GM21717 (cell line): ENCODE results near the gene HOXD8.

ENCODE experiments used
- ATAC-seq: cut with Tn5 transposase; IDR thresholded peaks from one replicate; pipeline ENCODE4 v1.9.1; 2021; ENCODE audit warnings: mild to moderate bottlenecking, moderate library complexity; ENCODE audit not compliant: unreplicated experiment

Gene HOXD8

GRCh38 chr2:176157499-176158185, 28.1 kb downstream of the HOXD8 start:
- no peak for ATAC-seq

GRCh38 chr2:176158186-176158591, 28.7 kb downstream of the HOXD8 start:
- ATAC-seq, result no peak

- ATAC-seq, result no peak
Observed at GRCh38 chr2:176158855-176159662, 29.6 kb downstream of the HOXD8 start.

- ATAC-seq, result no peak
Observed at GRCh38 chr2:176159663-176160250, 30.3 kb downstream of the HOXD8 start.

- ATAC-seq, result no peak
Observed at GRCh38 chr2:176160251-176160985, 30.9 kb downstream of the HOXD8 start.

GRCh38 chr2:176160986-176161824, 31.7 kb downstream of the HOXD8 start:
- no peak for ATAC-seq

- no peak for ATAC-seq
Observed at GRCh38 chr2:176161825-176162626, 32.5 kb downstream of the HOXD8 start.

GRCh38 chr2:176162911-176163671, 33.6 kb downstream of the HOXD8 start:
- no peak for ATAC-seq

GRCh38 chr2:176163672-176164056, 34.2 kb downstream of the HOXD8 start:
- ATAC-seq, result no peak

GRCh38 chr2:176164201-176164600, 34.7 kb downstream of the HOXD8 start:
- ATAC-seq, result no peak

- no peak for ATAC-seq
Observed at GRCh38 chr2:176164611-176165369, 35.3 kb downstream of the HOXD8 start.

- no peak for ATAC-seq
Observed at GRCh38 chr2:176165370-176166050, 36.0 kb downstream of the HOXD8 start.

- no peak for ATAC-seq
Observed at GRCh38 chr2:176166272-176166671, 36.8 kb downstream of the HOXD8 start.

- ATAC-seq, result no peak
Observed at GRCh38 chr2:176167398-176167797, 37.9 kb downstream of the HOXD8 start.

GRCh38 chr2:176169181-176169580, 39.7 kb downstream of the HOXD8 start:
- no peak for ATAC-seq

GRCh38 chr2:176169711-176170110, 40.2 kb downstream of the HOXD8 start:
- no peak for ATAC-seq

- no peak for ATAC-seq
Observed at GRCh38 chr2:176170602-176171305, 41.2 kb downstream of the HOXD8 start.
